Measurements from ENCODE around the gene ARHGDIA.
A peak's percentile ranks its signal among the peaks of the same experiment; 100 is the strongest.

ARHGDIA gene

GRCh38 chr17:81888105-81888987 lies 17.2 kb upstream of the ARHGDIA start:
- DNase-seq = no peak

GRCh38 chr17:81885869-81886548 lies 14.9 kb upstream of the ARHGDIA start:
- no peak for DNase-seq

GRCh38 chr17:81885454-81885853 lies 14.3 kb upstream of the ARHGDIA start:
- no peak for DNase-seq

GRCh38 chr17:81884968-81885367 lies 13.8 kb upstream of the ARHGDIA start:
- no peak for DNase-seq

GRCh38 chr17:81884520-81884919 lies 13.4 kb upstream of the ARHGDIA start:
- no peak for DNase-seq

GRCh38 chr17:81879121-81879520 lies 8.0 kb upstream of the ARHGDIA start:
- no peak for DNase-seq

- DNase-seq = no peak
These were observed 7.2 kb upstream of the ARHGDIA start for GRCh38 chr17:81878294-81878693.

DNA sequence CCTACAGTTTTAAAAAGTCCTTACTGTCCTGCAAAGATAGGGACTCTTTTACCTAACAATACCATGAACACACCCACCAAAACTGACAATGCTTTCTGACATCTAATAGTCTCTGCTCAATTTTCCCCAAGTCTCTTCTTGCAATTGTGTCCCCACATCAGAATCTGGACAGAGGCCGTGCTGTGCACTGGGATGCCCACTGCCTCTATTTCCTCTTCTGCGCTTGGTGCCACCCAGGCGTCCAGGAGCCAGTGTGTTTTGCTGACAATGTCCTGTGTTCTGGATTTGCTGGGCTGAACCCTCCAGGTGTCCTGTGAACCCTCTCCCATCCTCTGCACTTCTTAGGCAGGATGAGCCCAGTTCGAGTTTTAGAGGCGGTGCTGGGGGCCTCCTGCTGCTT lies 6.4 kb upstream of the ARHGDIA start:
- no peak for DNase-seq

DNA sequence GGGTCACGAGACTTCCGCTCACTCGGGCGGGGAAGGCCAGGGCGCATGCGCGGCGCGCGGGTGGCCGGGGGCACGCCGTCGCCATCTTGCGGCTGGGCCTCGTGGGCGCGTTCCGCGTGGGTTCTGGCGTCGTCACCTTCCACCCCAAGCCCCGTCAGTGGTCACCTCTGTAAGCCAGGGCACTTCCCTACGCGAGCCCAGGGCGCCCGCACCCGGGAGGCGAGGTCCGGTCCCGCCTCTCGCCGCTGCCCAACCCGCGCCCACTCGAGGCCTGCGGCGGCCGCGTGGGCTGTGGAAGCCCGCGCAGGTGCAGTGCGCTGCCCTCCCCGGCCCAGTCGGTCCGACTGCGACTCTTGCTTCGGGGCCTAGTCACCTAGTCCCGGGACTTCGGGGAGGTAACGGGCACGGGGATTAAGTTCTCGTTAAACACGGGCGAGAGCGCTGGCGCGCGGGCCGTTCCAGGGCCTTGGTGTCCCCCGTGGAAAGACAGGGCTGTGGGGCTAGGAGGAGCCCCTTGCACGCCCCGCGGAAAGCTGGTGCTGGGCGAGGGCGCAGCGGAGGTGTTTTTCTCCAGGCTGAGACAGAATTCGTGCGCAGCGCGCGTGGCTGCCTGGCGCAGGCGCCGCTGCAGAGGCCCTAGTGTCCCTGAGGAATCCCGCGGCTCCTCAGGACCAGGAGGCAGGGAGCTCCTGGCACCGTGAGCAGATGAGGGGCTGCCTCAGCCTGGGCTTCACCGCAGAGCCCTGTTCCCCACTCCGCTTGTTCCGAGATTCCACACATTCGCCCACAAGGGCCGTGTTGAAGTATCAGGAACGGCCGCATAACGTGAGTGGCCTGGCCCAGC lies 472 bp upstream of the ARHGDIA start:
- peak; percentile 96 for DNase-seq

DNA sequence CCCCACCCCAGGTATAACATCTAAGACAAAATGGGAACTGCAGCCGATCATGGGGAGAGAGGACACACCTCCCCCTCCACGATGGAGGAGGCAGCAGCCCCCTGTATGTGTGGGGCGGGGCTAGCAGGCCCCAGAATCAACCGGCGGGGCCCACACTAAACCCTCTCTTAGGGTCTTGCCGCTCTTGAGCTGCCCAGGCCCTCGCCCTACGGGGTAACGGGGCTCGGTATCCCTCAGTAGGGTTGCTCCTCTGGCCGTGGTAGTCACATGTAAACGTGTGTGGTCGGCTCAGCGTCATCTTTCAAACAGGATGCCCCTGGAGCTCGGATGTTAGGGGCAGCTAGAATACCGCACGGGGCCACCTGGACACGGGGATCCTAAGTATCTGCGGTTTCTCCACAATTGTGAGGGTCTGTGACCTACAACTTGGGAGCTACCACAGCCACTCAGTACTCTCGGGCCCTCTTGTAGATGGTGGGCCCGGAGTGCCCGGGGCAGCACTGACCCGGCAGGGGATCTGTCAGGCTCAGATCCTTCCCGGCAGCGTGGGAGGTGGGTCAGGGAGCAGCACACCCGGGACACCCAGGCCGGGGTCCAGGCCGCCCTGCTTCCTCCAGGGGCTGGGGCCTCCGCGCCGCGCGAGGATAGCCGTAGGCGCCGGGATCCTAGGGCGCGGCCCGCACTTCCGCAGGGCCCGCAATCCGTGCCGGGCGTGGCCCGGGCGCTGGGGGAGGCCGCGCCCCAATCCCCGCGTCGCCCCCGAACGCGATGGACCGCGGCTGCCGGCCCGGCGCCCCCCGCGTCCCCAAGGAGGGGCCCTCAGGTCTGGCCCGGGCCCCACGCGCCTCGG lies 781 bp downstream of the ARHGDIA start:
- DNase-seq = peak; percentile 63

DNA sequence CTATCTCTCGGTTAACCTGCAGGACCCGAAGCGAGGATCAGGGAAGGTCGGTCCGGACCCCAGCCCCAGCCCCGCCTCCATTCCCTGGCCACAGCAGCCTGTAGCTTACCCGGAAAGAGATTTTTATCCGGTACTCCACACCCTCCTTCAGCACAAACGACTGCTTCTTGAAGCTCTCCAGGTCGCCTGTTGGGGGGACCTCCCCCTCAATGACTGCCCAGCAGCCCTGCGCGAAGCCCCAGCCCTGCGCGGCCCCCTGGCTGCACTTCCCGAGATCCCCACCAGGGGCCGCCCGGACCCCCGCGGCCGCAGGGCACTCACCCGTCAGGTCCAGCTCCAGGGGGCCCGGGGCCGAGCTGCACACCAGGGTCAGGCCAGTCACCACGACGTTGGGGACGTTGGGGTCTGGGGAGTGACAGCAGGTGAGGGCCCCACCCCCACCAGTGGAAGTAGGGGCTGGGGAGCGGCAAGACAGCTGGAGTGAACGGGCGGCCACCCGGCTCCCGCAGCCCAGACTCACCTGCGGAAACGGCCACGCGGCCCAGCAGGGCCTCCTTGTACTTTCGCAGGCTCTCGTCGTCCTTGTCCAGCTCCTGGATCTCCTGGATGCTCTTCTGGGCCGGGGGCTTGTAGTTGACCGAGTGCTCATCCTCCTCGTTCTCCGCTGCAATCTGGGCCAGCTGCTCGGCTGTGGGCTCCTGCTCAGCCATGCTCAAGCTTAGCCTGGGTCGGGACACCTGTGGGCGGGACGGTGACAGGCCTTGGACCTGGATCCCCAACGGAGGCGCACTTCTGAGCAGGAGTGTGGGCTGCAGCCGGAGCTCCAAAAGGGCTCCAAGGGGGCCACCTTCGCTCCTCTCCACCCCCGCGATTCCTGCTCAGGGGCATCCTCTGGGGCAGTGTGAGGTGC lies 1.7 kb downstream of the ARHGDIA start:
- DNase-seq = peak; percentile 79

- DNase-seq = no peak
These were observed 2.4 kb downstream of the ARHGDIA start for GRCh38 chr17:81868674-81869220.

DNA sequence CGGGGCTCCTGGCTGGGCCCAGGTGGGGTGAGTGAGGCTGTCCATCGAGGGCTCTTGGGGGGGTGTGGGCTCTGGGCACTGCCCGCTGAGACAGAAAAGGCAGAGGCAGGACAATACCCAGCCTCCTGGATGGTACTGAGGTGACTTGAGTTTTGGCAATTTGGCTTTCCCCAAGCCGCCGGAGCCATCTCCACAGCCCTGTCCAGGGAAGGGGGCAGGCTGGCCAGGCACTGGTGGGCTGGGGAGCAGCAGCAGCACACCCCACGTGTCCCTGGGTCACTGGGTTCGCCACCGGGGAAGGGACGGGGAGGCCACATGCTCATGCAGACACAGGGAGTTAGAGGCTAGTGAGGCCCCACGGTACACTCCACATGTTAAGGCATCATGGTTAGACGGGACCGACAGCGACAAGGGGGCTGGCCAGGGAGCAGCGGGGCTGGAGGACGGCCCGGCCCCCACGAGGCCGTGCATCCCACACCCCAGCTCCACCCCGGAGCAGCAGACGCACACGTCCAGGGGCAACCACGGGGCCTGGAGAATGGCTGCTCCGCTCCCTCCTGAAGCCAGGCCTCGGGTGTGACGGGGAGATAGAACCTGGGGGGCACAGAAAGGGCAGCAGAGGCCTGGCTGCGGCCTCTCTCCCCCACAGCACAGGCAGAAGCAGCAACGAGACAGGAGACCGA lies 3.0 kb downstream of the ARHGDIA start:
- peak; percentile 13 for DNase-seq

DNA sequence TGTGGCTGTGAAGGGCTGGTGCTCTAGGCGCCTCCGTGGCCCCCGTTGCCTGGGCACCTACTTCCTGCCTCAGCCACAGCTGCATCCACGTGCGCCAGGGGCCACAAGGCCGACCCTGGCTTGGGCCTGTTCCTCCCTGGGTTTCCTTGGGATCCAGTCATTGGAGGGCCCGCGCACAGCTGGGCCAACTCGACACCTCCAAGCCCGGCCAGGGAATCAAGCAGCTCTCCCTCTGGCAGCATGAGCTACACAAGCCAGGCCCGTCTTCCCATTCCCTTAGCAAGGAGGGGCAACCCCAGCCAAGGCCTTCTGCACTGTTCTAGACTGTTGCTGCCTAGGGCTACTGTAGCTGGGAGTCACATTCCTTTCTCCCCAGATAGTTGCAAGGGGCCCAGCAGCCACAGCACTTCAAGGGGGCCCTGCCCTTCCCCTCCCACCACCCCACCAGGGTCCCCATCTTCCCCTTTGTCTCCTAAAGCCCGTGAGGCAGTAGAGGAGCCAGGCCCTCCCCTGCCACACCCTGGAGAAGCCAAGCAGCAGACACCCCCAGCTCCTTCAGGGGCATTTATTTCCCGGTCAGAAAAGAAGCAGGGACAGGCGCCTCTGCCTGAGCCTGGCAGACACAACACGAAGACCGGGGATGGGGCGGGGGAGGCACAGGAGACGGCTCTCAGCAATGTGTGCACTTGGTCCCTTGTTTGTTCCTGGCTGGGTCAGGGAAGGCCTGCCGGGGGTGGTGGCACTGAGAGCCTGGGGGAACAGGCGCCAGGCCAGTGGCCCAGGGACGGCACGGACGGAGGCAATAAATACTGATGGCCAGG lies 3.8 kb downstream of the ARHGDIA start:
- peak; percentile 32 for DNase-seq

GRCh38 chr17:81866440-81867169 lies 4.5 kb downstream of the ARHGDIA start:
- DNase-seq = peak; percentile 15

DNA sequence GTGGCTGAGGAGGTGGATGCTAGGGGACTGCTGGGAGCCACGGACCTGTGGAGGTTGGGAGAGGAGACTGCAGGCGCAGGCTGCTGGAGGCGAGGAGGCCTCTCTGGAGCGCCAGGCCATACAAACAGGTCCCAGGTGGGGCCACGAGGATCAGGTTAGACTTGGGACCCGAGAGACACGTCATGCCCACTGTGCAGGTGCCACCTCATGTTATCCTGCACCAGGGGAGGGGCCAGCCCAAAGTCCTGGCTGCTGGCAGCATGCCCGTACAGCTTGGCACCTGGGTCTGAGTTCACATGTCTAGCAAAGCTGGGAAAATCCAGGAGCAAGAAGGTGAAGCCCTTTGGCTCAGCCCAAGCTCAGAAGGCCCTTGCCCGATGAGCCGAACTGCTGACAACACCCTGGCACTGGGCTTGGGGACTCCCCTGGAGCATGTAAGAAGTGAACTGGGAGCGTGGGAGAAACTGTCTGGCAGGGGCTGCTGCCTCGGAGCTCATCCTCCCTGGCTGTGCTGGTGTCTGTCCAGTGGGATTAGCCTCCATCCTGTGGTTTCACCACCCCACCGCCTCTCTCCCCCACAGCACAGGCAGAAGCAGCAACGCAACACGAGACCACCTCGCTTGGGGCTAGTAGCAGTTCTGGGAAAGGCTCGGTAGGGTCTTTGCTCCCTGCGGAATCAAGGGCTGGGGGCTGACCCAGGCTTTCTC lies 5.3 kb downstream of the ARHGDIA start:
- peak; percentile 9 for DNase-seq

DNA sequence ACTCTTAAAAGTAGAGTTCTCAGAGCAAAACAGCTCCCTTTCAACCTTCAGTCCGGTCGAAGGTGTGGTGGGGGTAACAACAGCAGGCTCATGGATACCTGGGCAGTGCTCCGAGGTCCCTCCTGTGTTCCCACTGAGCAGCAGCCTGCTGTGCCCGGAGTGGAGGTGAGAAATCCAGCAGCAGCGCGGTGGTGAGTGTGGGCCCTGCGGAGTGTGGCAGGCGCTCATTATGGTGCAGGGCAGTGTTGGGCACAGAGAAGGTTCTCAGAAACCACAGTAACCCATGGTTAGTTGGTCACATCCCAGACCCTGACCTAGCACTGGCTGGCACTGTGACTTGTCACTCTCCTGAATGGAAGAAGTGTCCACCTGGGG lies 5.8 kb downstream of the ARHGDIA start:
- DNase-seq = no peak

Data from eye (tissue), 1 donor.